Fibroblast of skin of back (primary cell): ENCODE measurements around the gene MTF2.
A peak's percentile ranks its signal among the peaks of the same experiment; 100 is the strongest.

Experiments used
- DNase-seq: peaks from one replicate; pipeline ENCODE4 v3.0.0-alpha.2; 2013

MTF2 gene

DNA sequence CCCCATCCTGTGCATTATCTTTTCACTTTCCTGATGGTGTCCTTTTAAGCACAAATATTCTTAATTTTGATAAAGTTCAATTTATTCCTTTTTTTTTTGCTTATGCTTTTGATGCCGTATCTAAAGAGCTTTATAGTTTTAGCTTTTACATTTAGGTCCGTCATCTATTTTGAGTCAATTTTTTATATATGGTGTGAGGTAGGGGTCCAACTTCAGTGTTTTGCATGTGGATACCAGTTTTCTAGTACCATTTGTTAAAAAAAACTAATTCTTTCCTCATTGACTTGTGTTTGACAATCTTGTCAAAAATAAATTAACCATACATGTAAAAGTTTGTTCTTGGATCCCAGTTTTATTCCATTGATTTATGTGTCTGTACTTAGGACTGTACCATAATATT, 4.9 kb downstream of the MTF2 start:
- DNase-seq = no peak

DNA sequence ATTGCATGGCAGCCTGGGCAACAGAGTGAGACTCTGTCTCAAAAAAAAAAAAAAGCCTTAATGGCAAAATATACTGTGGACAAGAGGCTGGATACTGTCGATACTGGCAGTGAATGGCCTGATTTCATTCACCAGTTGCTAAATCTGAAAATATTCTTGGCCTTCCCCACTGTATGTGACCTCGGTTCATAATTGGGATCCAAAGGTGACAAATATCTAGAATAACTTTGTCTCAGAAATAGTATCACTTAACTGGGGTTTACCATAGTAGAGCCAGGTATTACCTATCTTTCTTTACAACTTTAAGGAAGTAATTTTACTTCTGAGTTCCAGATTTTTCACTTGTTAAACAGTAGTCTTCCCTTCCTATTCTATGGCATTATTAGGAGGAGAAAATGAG, 8.4 kb downstream of the MTF2 start:
- no peak for DNase-seq

DNA sequence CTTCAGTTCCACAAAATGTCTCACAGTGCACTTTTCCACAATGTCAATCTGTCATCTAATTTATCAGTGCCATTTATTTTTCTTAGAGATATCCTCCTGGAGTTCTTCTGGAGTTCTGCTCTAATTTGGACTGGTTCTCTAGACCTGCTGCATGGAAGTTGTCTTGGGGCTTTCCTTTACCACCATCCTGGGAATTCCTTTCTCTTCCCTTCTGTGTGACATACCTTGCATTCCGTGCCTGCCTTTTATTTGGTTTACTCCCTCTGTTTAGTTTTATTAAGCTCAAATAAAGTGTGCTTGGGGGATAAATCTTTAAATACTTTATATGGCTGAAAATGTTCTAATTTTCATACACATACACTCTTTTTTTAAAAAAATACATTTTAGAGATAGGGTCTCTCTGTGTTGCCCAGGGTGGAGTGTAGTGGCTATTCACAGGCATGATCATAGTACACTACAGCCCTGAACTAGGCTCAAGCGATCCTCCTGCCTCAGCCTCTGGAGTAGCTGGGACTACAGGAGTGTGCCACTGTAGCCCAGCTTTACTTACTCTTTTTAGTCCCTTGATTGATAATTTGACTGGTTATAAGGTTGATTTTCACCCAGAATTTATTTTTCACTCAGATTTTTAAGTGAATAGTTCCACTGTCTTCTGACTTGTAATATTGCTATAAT, 14.4 kb downstream of the MTF2 start:
- DNase-seq = peak; percentile 22

- DNase-seq = no peak
Measured at GRCh38 chr1:93095804-93096585, 16.9 kb downstream of the MTF2 start.

GRCh38 chr1:93102142-93102541, 23.1 kb downstream of the MTF2 start:
- no peak for DNase-seq

GRCh38 chr1:93106226-93106625, 27.1 kb downstream of the MTF2 start:
- DNase-seq = no peak

GRCh38 chr1:93107395-93107794, 28.3 kb downstream of the MTF2 start:
- DNase-seq = no peak

DNA sequence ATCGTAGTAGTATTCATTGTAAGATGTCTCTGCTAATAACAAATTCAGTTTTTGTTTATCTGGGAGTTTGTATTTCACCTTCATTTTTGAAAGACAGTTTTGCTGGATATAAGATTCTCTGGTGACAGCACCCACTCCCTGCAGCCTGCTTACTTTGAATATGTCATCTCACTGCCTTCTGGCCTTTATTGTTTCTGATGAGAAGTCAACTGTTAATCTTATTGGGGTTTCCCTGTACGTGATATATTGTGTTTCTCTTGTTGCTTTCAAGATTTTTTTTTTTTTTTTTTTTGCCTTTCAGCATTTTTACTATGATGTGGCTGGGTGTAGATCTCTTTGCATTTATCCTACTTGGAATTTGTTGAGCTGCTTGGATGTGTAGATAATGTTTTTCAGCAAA, 29.3 kb downstream of the MTF2 start:
- DNase-seq = no peak

- no peak for DNase-seq
Measured at GRCh38 chr1:93109578-93109977, 30.5 kb downstream of the MTF2 start.

GRCh38 chr1:93111065-93111464, 32.0 kb downstream of the MTF2 start:
- no peak for DNase-seq

DNA sequence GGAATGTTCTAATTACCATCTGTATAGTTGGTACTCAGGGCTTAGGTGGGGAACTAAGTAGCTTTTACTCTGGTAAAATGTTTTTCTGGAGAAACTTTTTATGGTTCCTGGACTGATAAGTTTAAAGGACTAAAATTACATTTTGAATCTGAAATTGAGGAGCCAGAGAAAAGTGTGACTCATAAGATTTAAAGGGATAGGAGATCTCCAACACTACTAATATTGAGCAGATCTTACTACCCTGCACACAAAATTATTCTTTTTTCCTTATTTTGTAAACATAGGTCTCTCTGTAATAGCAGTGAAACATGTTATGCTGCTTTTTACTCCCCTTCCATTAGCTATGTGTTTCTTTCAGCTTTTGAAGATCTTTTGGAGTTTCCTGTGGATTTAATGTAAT, 32.5 kb downstream of the MTF2 start:
- DNase-seq = no peak

DNA sequence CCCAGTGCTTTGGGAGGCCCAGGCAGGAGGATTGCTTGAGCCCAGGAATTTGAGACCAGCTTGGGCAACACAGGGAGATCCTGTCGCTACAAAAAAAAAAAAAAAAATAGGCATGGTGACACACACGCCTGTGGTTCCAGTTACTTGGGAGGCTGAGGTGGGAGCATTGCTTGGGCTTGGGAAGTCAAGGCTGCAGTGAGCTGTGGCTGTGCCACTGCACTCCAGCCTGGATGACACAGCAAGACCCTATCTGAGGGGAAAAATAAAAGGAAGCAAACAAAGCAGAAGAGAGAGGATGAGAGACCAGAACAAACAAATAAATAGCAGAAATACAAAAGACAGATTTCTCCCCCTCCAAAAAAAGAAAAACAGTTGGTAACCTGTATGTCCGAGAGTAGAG, 34.0 kb downstream of the MTF2 start:
- DNase-seq = no peak

DNA sequence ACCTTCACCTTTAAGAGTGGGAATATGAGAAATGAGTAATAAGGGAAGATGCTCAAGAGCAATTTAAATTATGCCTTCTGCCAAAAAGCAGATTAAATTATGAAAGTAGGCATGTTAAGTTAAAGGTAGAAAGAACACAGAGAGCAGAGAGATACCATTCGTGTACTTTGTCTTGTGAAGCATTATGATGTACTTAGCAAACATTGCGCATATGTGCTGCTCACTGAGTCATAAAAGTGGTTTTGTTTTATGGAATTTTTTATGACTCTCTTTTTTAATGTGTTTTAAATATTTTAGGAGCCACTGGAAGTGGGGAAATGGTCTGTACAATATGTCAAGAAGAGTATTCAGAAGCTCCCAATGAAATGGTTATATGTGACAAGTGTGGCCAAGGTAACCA, 35.3 kb downstream of the MTF2 start:
- peak; percentile 13 for DNase-seq

- no peak for DNase-seq
Measured at GRCh38 chr1:93120614-93121013, 41.5 kb downstream of the MTF2 start.

- DNase-seq = no peak
Measured at GRCh38 chr1:93123201-93123783, 44.2 kb downstream of the MTF2 start.

DNA sequence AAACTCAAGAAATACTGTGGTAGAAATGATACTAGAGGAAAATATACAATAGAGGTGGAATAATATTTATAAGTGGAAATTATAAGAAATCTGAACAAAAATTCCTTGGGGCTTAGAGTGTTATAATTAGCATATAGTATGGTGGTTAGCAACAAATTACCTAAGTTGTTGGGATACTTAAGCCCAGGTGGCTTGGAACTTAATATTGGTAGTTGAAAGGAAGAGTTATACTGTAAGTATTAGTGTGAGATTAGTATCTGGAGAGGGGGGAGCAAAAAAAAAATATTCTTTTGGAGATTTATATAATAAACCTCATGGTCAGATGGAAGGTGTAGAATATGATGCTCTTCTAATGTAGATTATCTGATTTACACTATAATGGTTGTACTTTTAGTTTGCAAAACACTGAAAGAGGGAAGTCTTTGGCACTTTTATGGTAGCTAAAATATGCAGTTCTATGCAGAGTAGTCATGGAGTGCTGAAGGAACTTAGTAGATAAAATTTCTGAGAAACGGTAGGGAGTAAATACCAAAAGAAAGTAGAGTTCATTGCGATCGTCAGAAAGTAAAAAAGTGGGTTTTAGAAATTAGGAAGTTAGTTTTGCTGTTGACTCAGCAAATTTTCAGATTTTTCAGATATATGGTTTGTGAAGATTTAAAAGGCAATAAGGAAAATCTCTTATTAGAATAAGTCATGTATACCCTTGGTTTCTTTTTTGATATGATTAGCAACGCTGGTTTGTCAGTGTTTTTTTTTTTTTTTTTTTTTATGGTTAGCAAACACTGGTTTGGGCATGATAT, 45.7 kb downstream of the MTF2 start:
- no peak for DNase-seq

- DNase-seq = no peak
Measured at GRCh38 chr1:93129507-93130099, 50.5 kb downstream of the MTF2 start.

DNA sequence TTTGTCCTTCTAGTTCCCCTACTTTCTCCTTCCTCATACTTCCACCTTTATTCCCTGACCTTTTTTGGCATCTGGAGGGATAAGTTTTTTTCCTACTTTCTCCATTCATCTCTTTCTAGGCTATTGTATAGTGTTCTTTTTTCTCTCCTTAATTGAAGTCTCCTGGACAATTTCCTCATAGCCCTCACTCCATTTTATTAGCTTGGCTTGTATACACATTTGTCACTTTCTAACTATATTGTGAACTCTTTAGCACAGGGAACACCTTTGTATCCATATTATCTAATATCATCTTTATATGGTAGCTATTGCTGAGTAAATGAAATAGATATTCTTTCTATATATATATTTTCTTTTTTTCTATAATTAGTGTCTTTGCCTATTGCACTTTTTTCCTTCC, 53.6 kb downstream of the MTF2 start:
- DNase-seq = no peak

- DNase-seq = no peak
Measured at GRCh38 chr1:93136445-93136844, 57.4 kb downstream of the MTF2 start.

GRCh38 chr1:93137604-93138292, 58.7 kb downstream of the MTF2 start:
- no peak for DNase-seq

DNA sequence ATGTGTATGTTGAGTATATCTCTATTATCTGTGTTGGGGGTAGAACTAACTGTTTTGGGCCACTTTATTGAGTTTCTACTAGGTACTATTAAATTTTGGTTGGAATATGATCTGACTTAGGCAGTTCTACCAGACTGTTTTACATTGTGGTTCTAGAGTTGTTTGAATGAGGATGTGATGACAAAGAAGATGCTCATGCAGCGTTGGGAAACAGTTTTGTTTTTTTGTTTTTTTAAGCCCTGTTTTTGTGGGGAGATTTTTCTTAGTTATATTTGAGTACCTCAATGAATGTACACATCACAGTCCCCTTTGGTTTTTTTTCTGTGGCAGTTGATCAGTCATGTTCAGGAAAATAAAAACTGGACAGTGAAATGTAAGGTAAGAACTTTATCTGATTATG, 61.0 kb downstream of the MTF2 start:
- no peak for DNase-seq

DNA sequence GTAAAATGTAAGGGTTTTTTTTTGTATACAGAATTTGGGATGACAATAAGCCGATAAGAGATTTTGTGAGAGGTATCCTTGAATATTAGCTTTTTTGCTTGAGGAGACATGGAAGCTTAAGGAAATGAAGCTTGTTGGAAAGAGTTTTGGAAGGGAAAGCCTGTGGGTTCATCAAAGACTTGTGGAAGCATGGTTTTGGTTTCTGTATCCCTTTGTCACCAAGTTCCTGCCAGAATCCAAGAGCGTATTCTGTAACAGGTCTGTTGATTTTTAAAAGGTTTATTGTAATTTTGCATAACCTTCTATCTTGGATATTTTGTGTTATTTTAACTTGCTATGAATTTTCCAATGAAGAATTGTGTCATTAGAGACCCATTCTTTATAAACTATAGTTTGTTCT, 63.1 kb downstream of the MTF2 start:
- no peak for DNase-seq
